Measurements from ENCODE around the gene TNNI3. TPM values are rescaled to one million over a fixed set of nuclear protein-coding genes. Genes with fewer than 3 reads are reported as not detected.

TNNI3 gene
- total and polyA plus RNA-seq, 2 donors (not counting 3 experiments of a cell fraction or from before 2014, with no cell fraction given), result not detected

DNA sequence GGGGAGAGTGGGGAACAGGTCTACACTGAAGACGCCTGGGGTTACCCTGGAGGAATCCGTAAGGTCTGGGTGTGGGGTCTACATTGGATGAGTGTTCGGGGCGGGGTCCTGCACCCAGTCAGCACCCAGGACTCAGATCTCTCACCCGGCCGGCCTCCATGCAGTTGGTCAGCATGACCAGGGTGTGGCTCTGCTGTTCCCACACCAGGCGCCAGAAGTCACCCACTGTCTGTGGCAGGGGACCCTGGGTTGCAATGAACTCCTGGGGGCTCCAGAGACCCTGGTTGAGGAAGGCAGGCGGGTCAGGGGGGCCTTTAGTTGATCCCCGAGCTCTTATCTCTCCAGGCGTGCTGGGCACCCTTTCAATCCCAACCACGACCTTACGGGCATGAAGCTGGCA is 28.5 kb upstream of the TNNI3 start:
- Histone ChIP-seq H3K27ac (ENCODE audit: insufficient read depth, low read depth, low read length) (no peak overlapping the region), H3K36me3 (ENCODE audit: control insufficient read depth in 2 of 2, extremely low read depth in 1 of 2, insufficient read depth in 2 of 2, low read length in 2 of 2) (no peaks in the 10 kb centered on the region), H3K27me3 (ENCODE audit: control insufficient read depth in 2 of 2, insufficient read depth in 2 of 2, low read length in 2 of 2) (peaks cover 0 to 4% of the 10 kb centered on the region in 2 experiments), H2AFZ (ENCODE audit: low read depth, low read length) (no peak overlapping the region), H3K9me3 (replicated peaks; ENCODE audit: control insufficient read depth, insufficient read depth, low read length) (no peaks in the 10 kb centered on the region), H3K4me2 (ENCODE audit: insufficient read depth, low read length) (no peak overlapping the region), H3K4me3 (replicated peaks in 1 of 3; ENCODE audit: insufficient read depth in 1 of 3, low read depth in 1 of 3, low read length in 3 of 3) (no peak overlapping the region), H3K79me2 (ENCODE audit: control insufficient read depth, insufficient read depth, low read length) (no peaks in the 10 kb centered on the region), H3K4me1 (ENCODE audit: control insufficient read depth, extremely low read depth, insufficient read depth, low read length) (peaks cover 5% of the 10 kb centered on the region), H3K9ac (replicated peaks; ENCODE audit: extremely low read depth, insufficient read depth, low read length) (no peak overlapping the region), H3K9me1 (replicated peaks; ENCODE audit: control insufficient read depth, extremely low read depth, insufficient read depth, low read length) (no peaks in the 10 kb centered on the region), H4K20me1 (replicated peaks; ENCODE audit: control insufficient read depth, extremely low read depth, insufficient read depth, low read length) (no peaks in the 10 kb centered on the region)
- intact Hi-C loops (cut with micrococcal nuclease), result no loop called here
- no TSS peak for BruUV-seq (replicated peaks)
- FAIRE-seq (no peak), DNase-seq (ENCODE audit: low read depth, low spot score) (no peak)
- TF ChIP-seq FOS (IDR thresholded peaks at IDR 0.05; ENCODE audit: borderline replicate concordance, insufficient read depth, low read length) (no peak), POLR2AphosphoS5 (IDR thresholded peaks at IDR 0.05; ENCODE audit: insufficient read depth, low read depth, low read length) (no peak), JUN (IDR thresholded peaks at IDR 0.05; ENCODE audit: borderline replicate concordance, insufficient read depth, insufficient read length, low read depth) (no peak), MAX (IDR thresholded peaks at IDR 0.05; ENCODE audit: insufficient read depth, insufficient read length) (no peak), POLR2A (IDR thresholded peaks at IDR 0.05; ENCODE audit: low read depth, low read length) (no peak), MYC (IDR thresholded peaks at IDR 0.05; ENCODE audit: low read depth, low read length) (no peak), EZH2 (IDR thresholded peaks at IDR 0.05; ENCODE audit: borderline replicate concordance, low read depth, low read length, severe bottlenecking) (no peak), GATA2 (IDR thresholded peaks at IDR 0.05; ENCODE audit: insufficient read depth, insufficient read length, low read depth, low read length) (no peak)
- TF ChIP-seq, protein P1, sequence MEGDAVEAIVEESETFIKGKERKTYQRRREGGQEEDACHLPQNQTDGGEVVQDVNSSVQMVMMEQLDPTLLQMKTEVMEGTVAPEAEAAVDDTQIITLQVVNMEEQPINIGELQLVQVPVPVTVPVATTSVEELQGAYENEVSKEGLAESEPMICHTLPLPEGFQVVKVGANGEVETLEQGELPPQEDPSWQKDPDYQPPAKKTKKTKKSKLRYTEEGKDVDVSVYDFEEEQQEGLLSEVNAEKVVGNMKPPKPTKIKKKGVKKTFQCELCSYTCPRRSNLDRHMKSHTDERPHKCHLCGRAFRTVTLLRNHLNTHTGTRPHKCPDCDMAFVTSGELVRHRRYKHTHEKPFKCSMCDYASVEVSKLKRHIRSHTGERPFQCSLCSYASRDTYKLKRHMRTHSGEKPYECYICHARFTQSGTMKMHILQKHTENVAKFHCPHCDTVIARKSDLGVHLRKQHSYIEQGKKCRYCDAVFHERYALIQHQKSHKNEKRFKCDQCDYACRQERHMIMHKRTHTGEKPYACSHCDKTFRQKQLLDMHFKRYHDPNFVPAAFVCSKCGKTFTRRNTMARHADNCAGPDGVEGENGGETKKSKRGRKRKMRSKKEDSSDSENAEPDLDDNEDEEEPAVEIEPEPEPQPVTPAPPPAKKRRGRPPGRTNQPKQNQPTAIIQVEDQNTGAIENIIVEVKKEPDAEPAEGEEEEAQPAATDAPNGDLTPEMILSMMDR (IDR thresholded peaks at IDR 0.05; ENCODE audit: extremely low read depth in 1 of 2, insufficient read depth in 1 of 2, low read depth in 1 of 2, low read length in 2 of 2), result no peak
- ChIA-PET CTCF (no interaction called here), POLR2A (no interaction called here)
- dilution Hi-C loops (cut with MboI; ENCODE audit: extremely low pct_ligation_motif_present, low sequenced_read_pairs), result no loop called here
